HG03442 (cell line): ENCODE measurements around the gene SMIM44.
A peak's percentile ranks its signal among the peaks of the same experiment; 100 is the strongest.

ENCODE experiments used
- ATAC-seq: cut with Tn5 transposase; IDR thresholded peaks from one replicate; pipeline ENCODE4 v1.9.1; 2021; ENCODE audit warnings: mild to moderate bottlenecking, moderate library complexity; ENCODE audit not compliant: unreplicated experiment

The SMIM44 gene

DNA sequence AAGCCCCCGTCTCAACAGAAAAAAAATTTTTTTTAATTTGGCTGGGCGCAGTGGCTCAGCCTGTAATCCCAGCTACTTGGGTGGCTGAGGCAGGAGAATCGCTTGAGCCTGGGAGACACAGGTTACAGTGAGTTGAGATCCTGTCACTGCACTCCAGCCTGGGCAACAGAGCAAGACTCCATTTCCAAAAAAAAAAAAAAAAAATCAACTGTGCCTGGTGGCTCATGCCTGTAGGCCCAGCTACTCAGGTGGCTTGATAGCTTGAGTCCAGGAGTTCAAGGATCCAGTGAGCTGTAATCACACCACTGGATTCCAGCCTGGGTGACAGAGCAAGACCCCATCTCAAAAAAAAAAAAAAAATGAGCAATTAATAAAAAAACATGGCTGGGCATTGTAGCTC, 18.5 kb upstream of the SMIM44 start:
- ATAC-seq: no peak

GRCh38 chr19:3500429-3501101, 17.3 kb upstream of the SMIM44 start, which contains the start of gene DOHH:
Gene DOHH (minus strand): TSS chr19:3500674. CDS start chr19:3496814, 3,860 bp downstream.
- ATAC-seq: peak; percentile 87

GRCh38 chr19:3499738-3500428, 16.6 kb upstream of the SMIM44 start:
- peak; percentile 10 for ATAC-seq

GRCh38 chr19:3497757-3498520, 14.7 kb upstream of the SMIM44 start:
- no peak for ATAC-seq

- no peak for ATAC-seq
Observed at GRCh38 chr19:3496392-3497273, 13.4 kb upstream of the SMIM44 start.

DNA sequence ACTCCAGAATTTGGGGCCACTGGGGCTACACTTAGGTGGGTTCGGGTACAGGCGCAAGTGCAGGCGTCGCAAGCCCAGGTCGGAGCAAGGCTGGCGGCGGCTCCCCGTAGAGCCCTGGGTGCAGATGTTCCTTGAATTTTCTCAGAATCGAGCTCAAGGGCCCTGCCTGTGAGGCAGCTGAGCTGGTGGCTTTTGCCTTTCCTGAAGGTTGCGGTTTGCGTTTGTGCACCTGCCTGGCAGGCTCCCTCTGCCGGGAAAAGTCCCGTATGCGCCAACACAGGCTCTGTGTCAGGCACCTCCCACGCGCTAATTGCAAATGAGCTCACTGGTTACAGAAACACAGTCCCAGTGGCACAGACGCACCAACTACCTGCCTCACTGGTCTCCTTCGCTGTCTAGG, 11.3 kb upstream of the SMIM44 start:
- ATAC-seq: no peak

DNA sequence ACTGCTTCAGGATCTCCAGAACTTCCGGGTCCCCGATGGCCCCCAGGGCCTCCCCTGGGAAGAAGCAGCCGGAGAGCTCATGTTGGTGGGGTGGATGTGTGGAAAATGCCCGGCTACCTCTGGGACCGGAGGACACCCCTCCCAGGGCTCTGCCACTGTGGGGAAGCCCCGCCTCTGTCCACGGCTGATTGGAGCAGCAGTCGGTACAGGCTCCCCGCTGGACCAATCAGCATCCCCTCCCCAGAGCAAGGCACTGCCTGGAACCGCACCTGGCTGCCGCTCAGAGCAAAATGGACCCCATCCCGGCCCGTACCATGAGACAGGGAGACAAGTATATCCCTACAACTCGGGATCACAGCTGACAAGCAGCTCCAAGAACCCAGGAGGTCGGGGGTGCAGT, 10.8 kb upstream of the SMIM44 start:
- no peak for ATAC-seq

- ATAC-seq: no peak
Observed at GRCh38 chr19:3493651-3494050, 10.4 kb upstream of the SMIM44 start.

GRCh38 chr19:3492919-3493318, 9.7 kb upstream of the SMIM44 start:
- no peak for ATAC-seq

GRCh38 chr19:3492131-3492839, 9.0 kb upstream of the SMIM44 start:
- ATAC-seq: no peak

- no peak for ATAC-seq
Observed at GRCh38 chr19:3491396-3492119, 8.3 kb upstream of the SMIM44 start.

DNA sequence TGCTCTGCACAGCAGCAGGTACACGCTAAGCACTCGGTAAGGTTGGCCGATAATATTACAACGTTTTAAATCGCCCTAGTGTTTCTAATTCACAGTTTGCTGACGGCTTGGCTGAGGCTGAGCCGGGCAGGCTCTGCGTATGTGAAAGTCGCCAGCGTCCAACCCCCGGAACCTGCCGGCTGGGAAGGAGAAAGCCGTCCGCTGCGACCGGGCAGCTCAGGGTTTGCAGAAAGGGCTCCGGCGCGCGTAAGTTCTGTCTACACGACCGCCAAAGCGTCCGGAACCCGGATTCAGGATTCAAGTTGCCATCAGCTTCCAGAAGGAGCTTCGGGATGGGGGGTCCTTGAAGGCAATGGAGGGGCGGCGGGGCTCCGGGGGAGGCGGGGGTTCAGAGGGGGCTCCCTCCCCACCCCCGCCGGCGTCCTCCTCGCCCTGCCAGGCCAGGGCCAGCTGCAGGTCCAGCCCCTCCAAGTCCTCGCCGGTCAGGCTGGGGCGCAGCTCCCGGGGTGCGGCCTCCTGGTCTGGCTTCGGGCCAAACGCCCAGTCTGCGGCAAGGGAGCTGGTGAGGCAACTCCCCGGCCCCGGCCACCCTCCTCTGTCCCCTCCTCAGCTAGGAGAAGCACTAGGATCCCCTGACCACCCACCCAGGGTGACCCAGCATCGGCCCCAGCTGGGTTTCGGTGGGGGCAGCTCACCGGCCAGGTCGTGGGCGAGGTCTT, 575 bp downstream of the SMIM44 start:
- ATAC-seq: no peak

GRCh38 chr19:3481241-3482090, 1.8 kb downstream of the SMIM44 start:
- ATAC-seq: no peak

GRCh38 chr19:3480383-3481091, 2.7 kb downstream of the SMIM44 start, which contains the start of gene SMIM24:
Gene SMIM24 (minus strand): TSS chr19:3480525. CDS start chr19:3480463, 62 bp downstream.
- ATAC-seq: no peak

- ATAC-seq: no peak
Observed at GRCh38 chr19:3479834-3480215, 3.4 kb downstream of the SMIM44 start.

GRCh38 chr19:3479177-3479833, 3.9 kb downstream of the SMIM44 start:
- ATAC-seq: no peak
